Measurements from ENCODE around the gene SSUH2.

SSUH2 gene

DNA sequence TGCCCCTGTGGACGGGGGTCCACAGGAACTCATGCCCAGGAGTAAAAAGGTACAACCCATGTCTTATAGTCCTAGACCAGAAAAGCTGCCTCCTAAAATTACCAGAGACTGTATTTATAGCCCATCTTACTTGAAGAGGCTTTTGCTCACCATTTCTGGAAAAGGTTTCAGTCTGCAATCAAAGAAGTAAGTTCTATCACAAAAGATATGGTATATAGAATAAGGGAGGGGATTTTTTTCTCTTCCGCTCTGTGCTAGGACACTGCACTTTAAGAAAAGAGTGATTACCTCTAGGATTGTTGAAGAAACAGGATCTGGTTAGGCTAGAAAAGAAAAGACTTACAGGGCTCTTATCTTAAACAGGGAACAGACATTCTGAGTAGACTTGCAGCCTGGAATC lies 2.6 kb downstream of the SSUH2 start:
- H3K4me3 ChIP-seq (replicated peaks; ENCODE audit: low read depth, low read length): no peak overlapping the region
- TF ChIP-seq, protein P1, sequence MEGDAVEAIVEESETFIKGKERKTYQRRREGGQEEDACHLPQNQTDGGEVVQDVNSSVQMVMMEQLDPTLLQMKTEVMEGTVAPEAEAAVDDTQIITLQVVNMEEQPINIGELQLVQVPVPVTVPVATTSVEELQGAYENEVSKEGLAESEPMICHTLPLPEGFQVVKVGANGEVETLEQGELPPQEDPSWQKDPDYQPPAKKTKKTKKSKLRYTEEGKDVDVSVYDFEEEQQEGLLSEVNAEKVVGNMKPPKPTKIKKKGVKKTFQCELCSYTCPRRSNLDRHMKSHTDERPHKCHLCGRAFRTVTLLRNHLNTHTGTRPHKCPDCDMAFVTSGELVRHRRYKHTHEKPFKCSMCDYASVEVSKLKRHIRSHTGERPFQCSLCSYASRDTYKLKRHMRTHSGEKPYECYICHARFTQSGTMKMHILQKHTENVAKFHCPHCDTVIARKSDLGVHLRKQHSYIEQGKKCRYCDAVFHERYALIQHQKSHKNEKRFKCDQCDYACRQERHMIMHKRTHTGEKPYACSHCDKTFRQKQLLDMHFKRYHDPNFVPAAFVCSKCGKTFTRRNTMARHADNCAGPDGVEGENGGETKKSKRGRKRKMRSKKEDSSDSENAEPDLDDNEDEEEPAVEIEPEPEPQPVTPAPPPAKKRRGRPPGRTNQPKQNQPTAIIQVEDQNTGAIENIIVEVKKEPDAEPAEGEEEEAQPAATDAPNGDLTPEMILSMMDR (IDR thresholded peaks at IDR 0.05; ENCODE audit: low read depth, low read length, missing control alignments): no peak
- no peak for DNase-seq (ENCODE audit: extremely low read depth, low read depth)

DNA sequence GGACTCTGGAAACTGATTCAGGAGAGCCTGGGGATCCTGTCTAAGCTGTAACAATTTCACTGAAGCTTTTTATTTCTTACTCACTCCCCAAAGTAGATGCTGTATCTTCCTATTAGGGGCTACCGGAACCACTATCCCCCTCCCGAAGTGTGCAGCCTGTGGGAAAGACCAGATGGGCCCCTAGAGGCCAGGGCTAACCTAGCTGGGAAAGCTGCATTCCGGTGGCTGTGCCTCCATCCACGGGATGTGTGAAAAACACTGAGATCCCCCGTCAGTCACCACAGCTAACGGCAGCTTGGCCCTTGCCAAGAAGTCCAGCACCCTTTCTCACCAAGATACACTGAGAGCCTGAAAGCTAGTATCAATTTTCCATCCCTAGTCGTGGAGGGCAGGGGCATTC lies 3.1 kb downstream of the SSUH2 start:
- no peak for DNase-seq (ENCODE audit: extremely low read depth, low read depth)
- TF ChIP-seq, protein P1 (IDR thresholded peaks at IDR 0.05; ENCODE audit: low read depth, low read length, missing control alignments): no peak
- H3K4me3 ChIP-seq (replicated peaks; ENCODE audit: low read depth, low read length): no peak overlapping the region

DNA sequence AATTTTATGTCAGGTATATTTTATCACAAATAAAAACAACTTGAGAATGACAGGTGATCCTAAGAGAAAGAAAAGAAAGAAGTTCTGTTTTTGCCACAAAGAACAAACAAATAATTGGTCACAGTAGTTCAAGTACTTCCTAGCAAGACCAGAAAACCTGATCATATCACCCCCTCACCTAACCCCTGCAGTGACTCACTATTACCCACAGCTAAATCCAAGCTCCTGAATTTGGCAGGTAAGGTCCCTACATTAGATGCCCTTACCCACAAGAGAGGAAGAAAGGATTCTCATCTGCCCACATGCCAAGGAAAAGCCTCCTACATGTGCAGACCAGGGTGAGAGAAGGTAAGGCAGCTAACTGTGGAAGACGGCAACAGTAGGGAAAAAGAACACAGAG lies 4.4 kb downstream of the SSUH2 start:
- no peak for DNase-seq (ENCODE audit: extremely low read depth, low read depth)
- no peak overlapping the region for H3K4me3 ChIP-seq (replicated peaks; ENCODE audit: low read depth, low read length)
- TF ChIP-seq, protein P1 (IDR thresholded peaks at IDR 0.05; ENCODE audit: low read depth, low read length, missing control alignments): no peak

DNA sequence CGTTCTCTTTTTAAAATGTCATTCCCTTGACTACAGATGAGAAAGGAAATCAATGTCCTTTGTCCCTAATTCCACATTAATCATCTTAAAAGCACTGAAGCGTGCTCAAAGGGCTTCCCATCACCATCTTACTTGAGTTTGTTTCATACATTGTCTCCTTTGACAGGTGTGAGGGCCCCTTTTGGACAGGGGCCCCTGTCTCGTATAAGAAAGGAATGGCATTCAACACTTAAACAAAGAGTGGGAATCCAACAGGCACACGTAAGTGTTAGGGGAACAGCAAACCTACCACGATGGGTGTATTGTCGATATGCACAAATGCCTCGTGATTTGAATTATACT lies 5.0 kb downstream of the SSUH2 start:
- DNase-seq (ENCODE audit: extremely low read depth, low read depth): no peak
- no peak overlapping the region for H3K4me3 ChIP-seq (replicated peaks; ENCODE audit: low read depth, low read length)
- TF ChIP-seq, protein P1 (IDR thresholded peaks at IDR 0.05; ENCODE audit: low read depth, low read length, missing control alignments): no peak

DNA sequence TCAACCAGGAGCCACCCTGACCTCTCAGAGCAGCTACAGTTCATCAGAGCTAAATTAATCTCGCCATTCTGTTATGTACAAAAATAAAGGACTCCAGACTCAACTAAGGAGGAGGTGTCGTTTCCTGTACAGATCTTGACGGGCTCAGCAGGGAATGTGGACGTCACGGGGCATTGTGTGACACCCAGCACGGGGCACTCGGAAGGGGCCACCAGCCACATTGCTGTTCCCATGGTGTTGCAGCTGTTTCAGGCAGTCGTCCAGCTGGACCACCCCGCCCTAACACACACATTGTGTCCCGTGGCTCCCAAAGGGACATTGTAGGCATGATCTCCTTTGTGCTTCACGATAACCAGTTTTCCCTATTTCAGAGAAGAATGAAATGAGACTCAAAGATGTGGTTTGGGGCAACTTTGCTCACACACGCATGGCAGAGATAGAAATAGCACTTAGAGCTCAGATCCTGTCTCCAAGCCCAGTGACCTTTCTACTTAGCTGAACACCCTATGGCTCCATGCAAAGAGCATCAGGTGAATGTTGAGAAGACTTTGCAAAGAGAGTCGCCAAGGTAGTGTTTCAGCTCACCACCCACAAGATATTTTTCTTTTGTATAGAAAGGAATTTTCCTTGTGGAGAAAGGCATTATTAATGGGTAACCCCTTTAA lies 5.5 kb downstream of the SSUH2 start:
- TF ChIP-seq, protein P1 (IDR thresholded peaks at IDR 0.05; ENCODE audit: low read depth, low read length, missing control alignments): no peak
- H3K4me3 ChIP-seq (replicated peaks; ENCODE audit: low read depth, low read length): no peak overlapping the region
- DNase-seq (ENCODE audit: extremely low read depth, low read depth): no peak

DNA sequence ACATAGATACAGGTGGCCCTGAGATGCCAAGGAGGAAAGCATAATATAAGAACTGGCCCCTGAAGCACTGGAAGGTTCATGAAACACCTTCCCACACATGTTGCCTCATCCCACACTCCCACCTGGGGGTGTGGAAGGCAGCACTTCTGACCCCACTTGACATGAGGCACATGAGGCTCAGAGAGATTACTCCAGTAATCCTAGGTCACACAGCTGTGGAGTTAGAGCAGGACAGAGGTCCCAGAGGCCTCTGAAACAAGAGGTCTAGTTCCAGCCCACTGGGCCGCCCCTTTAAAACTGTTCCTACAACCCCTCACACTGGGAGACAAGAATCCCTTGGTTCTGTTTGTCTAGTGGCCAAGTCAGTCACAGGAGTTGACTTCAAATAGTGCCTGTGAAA lies 7.2 kb downstream of the SSUH2 start:
- no peak for DNase-seq (ENCODE audit: extremely low read depth, low read depth)
- H3K4me3 ChIP-seq (replicated peaks; ENCODE audit: low read depth, low read length): no peak overlapping the region
- TF ChIP-seq, protein P1 (IDR thresholded peaks at IDR 0.05; ENCODE audit: low read depth, low read length, missing control alignments): no peak

DNA sequence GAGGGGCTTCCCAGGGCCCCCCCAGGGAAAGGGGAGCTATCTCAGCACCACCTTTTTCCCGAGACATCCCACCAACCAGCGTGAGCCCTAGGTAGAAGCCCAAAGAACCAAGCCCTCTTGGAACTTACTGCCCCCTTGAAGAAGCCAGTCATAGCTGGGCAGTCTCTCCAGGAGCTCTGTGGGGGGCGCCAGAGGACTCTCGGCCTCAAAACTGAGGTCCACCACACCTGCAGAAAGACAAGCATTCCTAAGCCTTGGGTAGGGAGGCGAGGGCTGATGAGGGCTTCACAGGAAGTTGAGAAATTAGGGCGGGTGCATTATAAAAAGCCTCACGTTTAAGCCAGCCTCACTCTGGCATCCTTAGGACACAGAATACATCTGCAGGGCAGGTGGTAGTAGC lies 9.0 kb downstream of the SSUH2 start:
- TF ChIP-seq, protein P1 (IDR thresholded peaks at IDR 0.05; ENCODE audit: low read depth, low read length, missing control alignments): no peak
- H3K4me3 ChIP-seq (replicated peaks; ENCODE audit: low read depth, low read length): no peak overlapping the region
- no peak for DNase-seq (ENCODE audit: extremely low read depth, low read depth)
